ENCODE data around the gene SLC38A9.
"Not testable (repeated sequence)": the region's sequence is repeated elsewhere in the genome, so short reads cannot be mapped to it uniquely, and the experiment has no call there.

DNA sequence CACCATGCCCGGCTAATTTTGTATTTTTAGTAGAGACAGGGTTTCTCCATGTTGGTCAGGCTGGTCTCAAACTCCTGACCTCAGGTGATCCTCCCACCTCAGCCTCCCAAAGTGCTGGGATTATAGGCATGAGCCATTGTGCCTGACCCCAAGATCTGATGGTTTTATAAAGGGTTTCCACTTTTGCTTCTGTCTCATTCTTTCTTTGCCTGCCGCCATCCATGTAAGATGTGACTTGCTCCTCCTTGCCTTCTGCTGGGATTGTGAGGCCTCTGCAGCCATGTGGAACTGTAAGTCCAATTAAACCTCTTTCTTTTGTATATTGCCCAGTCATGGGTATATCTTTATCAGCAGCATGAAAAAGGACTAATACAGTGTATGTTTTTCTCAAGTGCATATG lies 6.9 kb upstream of the SLC38A9 start:
- TF ChIP-seq FOSL1 (IDR thresholded peaks at IDR 0.05; ENCODE audit: insufficient read depth, low read depth, low read length); EZH2 (IDR thresholded peaks at IDR 0.05; ENCODE audit: low read depth, low read length, severe bottlenecking); POLR2A (IDR thresholded peaks at IDR 0.05; ENCODE audit: control extremely low read depth in 1 of 2, low read depth in 2 of 2, low read length in 2 of 2); POLR2AphosphoS5 (IDR thresholded peaks at IDR 0.05; ENCODE audit: low read depth, low read length); RFX5 (IDR thresholded peaks at IDR 0.05; ENCODE audit: borderline replicate concordance, low read depth, low read length); BRCA1 (IDR thresholded peaks at IDR 0.05; ENCODE audit: low read depth, low read length); MAFK (IDR thresholded peaks at IDR 0.05; ENCODE audit: low read depth, low read length); JUN (IDR thresholded peaks at IDR 0.05; ENCODE audit: low read depth, low read length); ZNF274 (IDR thresholded peaks at IDR 0.05; ENCODE audit: borderline replicate concordance, extremely low read depth, low read length): not testable (repeated sequence)
- TF ChIP-seq, protein P1, sequence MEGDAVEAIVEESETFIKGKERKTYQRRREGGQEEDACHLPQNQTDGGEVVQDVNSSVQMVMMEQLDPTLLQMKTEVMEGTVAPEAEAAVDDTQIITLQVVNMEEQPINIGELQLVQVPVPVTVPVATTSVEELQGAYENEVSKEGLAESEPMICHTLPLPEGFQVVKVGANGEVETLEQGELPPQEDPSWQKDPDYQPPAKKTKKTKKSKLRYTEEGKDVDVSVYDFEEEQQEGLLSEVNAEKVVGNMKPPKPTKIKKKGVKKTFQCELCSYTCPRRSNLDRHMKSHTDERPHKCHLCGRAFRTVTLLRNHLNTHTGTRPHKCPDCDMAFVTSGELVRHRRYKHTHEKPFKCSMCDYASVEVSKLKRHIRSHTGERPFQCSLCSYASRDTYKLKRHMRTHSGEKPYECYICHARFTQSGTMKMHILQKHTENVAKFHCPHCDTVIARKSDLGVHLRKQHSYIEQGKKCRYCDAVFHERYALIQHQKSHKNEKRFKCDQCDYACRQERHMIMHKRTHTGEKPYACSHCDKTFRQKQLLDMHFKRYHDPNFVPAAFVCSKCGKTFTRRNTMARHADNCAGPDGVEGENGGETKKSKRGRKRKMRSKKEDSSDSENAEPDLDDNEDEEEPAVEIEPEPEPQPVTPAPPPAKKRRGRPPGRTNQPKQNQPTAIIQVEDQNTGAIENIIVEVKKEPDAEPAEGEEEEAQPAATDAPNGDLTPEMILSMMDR (IDR thresholded peaks at IDR 0.05; ENCODE audit: control extremely low read depth in 1 of 3, insufficient read depth in 1 of 3, low read depth in 1 of 3, low read length in 3 of 3), result not testable (repeated sequence)

Data from H1 (cell line).